AG09309 (cell line): ENCODE data around the gene B3GAT1.

Experiments
- DNase-seq: peaks from one replicate; pipeline ENCODE4 v3.0.0-alpha.2; 2010; ENCODE audit warnings: low read depth
- H3K4me3 ChIP-seq: 2 replicates; pipeline ENCODE4 v1.5.1; 2011; ENCODE audit warnings: mild to moderate bottlenecking, low read depth, low read length, moderate library complexity; ENCODE audit not compliant: control insufficient read depth
- TF ChIP-seq, protein P1 (sequence below): IDR thresholded peaks from 2 replicates; pipeline ENCODE4 v1.5.1; 2011; ENCODE audit warnings: mild to moderate bottlenecking, low read depth, low read length, inconsistent platforms; ENCODE audit not compliant: insufficient read depth, control insufficient read depth; ENCODE audit errors: missing control alignments

B3GAT1 gene

GRCh38 chr11:134433251-134433650 is 21.2 kb upstream of the B3GAT1 start:
- no peak overlapping the region for H3K4me3 ChIP-seq
- no peak for DNase-seq
- TF ChIP-seq, protein P1, sequence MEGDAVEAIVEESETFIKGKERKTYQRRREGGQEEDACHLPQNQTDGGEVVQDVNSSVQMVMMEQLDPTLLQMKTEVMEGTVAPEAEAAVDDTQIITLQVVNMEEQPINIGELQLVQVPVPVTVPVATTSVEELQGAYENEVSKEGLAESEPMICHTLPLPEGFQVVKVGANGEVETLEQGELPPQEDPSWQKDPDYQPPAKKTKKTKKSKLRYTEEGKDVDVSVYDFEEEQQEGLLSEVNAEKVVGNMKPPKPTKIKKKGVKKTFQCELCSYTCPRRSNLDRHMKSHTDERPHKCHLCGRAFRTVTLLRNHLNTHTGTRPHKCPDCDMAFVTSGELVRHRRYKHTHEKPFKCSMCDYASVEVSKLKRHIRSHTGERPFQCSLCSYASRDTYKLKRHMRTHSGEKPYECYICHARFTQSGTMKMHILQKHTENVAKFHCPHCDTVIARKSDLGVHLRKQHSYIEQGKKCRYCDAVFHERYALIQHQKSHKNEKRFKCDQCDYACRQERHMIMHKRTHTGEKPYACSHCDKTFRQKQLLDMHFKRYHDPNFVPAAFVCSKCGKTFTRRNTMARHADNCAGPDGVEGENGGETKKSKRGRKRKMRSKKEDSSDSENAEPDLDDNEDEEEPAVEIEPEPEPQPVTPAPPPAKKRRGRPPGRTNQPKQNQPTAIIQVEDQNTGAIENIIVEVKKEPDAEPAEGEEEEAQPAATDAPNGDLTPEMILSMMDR: no peak

GRCh38 chr11:134432776-134433175 is 20.7 kb upstream of the B3GAT1 start:
- no peak for DNase-seq
- TF ChIP-seq, protein P1: no peak
- no peak overlapping the region for H3K4me3 ChIP-seq

GRCh38 chr11:134429106-134429505 is 17.1 kb upstream of the B3GAT1 start:
- TF ChIP-seq, protein P1: no peak
- no peak for DNase-seq
- H3K4me3 ChIP-seq: no peak overlapping the region

GRCh38 chr11:134425816-134426536 is 13.9 kb upstream of the B3GAT1 start:
- TF ChIP-seq, protein P1: no peak
- DNase-seq: no peak
- H3K4me3 ChIP-seq: no peak overlapping the region

DNA sequence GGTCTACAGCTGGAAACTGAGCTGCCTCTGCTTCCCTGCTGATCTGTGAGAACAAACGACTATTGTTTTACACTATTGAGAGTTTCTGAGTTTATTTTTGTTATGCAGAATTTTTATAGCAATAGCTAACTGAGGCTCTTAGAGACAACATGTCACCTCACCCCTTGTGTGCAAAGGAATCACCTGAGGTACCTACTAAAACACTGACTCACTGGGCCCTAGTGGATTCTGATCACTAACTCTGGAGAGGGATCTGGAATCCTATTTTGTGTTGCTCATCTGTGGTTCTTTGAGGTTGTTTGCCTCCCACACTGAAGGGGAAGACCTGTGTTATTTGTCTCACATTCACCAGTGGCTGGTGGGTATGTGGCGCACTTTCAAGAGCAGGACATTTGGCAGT is 13.4 kb upstream of the B3GAT1 start:
- H3K4me3 ChIP-seq: no peak overlapping the region
- TF ChIP-seq, protein P1: no peak
- no peak for DNase-seq

GRCh38 chr11:134423106-134423505 is 11.1 kb upstream of the B3GAT1 start:
- TF ChIP-seq, protein P1: no peak

More at GRCh38 chr11:134423106-134423505, 11.1 kb upstream of the B3GAT1 start:
- H3K4me3 ChIP-seq: no peak overlapping the region
- no peak for DNase-seq
